Mesothelial cell of epicardium (in vitro differentiated cells): ENCODE measurements around the gene GSG1L2. TPM values are rescaled to one million over a fixed set of nuclear protein-coding genes. Genes with fewer than 3 reads are reported as not detected.

Experiments
- DNase-seq, 2 experiments: peaks; one replicate each; pipeline ENCODE4 v3.0.0; 2021; ENCODE audit warnings: low spot score in 2 of 2; ENCODE audit not compliant: unreplicated experiment in 2 of 2
- H3K27ac Mint-ChIP-seq: 2 replicates; pipeline ENCODE4 v1.8.0; 2021; ENCODE audit warnings: mixed read lengths
- H3K27me3 Mint-ChIP-seq: 2 replicates; pipeline ENCODE4 v1.8.0; 2021; ENCODE audit warnings: low read depth, mixed read lengths
- H3K36me3 Mint-ChIP-seq: 2 replicates; pipeline ENCODE4 v1.8.0; 2021; ENCODE audit warnings: mixed read lengths
- H3K4me1 Mint-ChIP-seq: 2 replicates; pipeline ENCODE4 v1.8.0; 2021; ENCODE audit warnings: mixed read lengths
- H3K4me3 Mint-ChIP-seq: 2 replicates; pipeline ENCODE4 v1.8.0; 2021; ENCODE audit warnings: mild to moderate bottlenecking, moderate library complexity, mixed read lengths
- H3K9me3 Mint-ChIP-seq: 2 replicates; pipeline ENCODE4 v1.8.0; 2021; ENCODE audit warnings: mixed read lengths
- CTCF ChIP-seq: fragments of 200-600 bp; sonication (generic); IDR thresholded peaks from one replicate; pipeline ENCODE4 v1.5.0; 2021; ENCODE audit warnings: antibody characterized with exemption; ENCODE audit not compliant: unreplicated experiment
- total RNA-seq: library from RNA; stranded (reverse); gene quantifications from 3 replicates; pipeline ENCODE4 v1.2.1, GENCODE V29; 2021

GSG1L2 gene
- total RNA-seq, 1 donor from 2014 or later = not detected

GRCh38 chr17:9771465-9771864 lies 50.4 kb downstream of the GSG1L2 start:
- H3K4me1 Mint-ChIP-seq = no peaks in the 10 kb centered on the region
- no peaks in the 10 kb centered on the region for H3K9me3 Mint-ChIP-seq
- no peaks in the 10 kb centered on the region for H3K36me3 Mint-ChIP-seq
- TF ChIP-seq CTCF = no peak
- no peak overlapping the region for H3K4me3 Mint-ChIP-seq
- DNase-seq = no peak
- H3K27ac Mint-ChIP-seq = no peak overlapping the region
- peaks cover 4% of the 10 kb centered on the region for H3K27me3 Mint-ChIP-seq

- H3K27me3 Mint-ChIP-seq = peaks cover 25% of the 10 kb centered on the region
- H3K4me3 Mint-ChIP-seq = no peak overlapping the region
- DNase-seq = no peak
- no peak for TF ChIP-seq CTCF
- H3K27ac Mint-ChIP-seq = no peak overlapping the region
- H3K36me3 Mint-ChIP-seq = no peaks in the 10 kb centered on the region
- H3K4me1 Mint-ChIP-seq = no peaks in the 10 kb centered on the region
- no peaks in the 10 kb centered on the region for H3K9me3 Mint-ChIP-seq
These were observed 52.7 kb downstream of the GSG1L2 start for GRCh38 chr17:9769036-9769695.

GRCh38 chr17:9768381-9768934 lies 53.4 kb downstream of the GSG1L2 start:
- Mint-ChIP-seq H3K9me3 (no peaks in the 10 kb centered on the region), H3K4me1 (no peaks in the 10 kb centered on the region), H3K27ac (no peak overlapping the region), H3K4me3 (no peak overlapping the region), H3K27me3 (peaks cover 32% of the 10 kb centered on the region), H3K36me3 (no peaks in the 10 kb centered on the region)
- no peak for DNase-seq
- TF ChIP-seq CTCF = peak; percentile 90

- no peak overlapping the region for H3K27ac Mint-ChIP-seq
These were observed 54.4 kb downstream of the GSG1L2 start for GRCh38 chr17:9767432-9767991.

GRCh38 chr17:9766970-9767369 lies 54.9 kb downstream of the GSG1L2 start:
- no peaks in the 10 kb centered on the region for H3K4me1 Mint-ChIP-seq
- TF ChIP-seq CTCF = no peak
- no peak for DNase-seq
- H3K9me3 Mint-ChIP-seq = no peaks in the 10 kb centered on the region
- H3K36me3 Mint-ChIP-seq = no peaks in the 10 kb centered on the region
- no peak overlapping the region for H3K27ac Mint-ChIP-seq
- peaks cover 45% of the 10 kb centered on the region for H3K27me3 Mint-ChIP-seq
- no peak overlapping the region for H3K4me3 Mint-ChIP-seq

More at GRCh38 chr17:9767432-9767991, 54.4 kb downstream of the GSG1L2 start:
- no peak for DNase-seq
- Mint-ChIP-seq H3K9me3 (no peaks in the 10 kb centered on the region), H3K36me3 (no peaks in the 10 kb centered on the region), H3K4me3 (no peak overlapping the region), H3K27me3 (peaks cover 40% of the 10 kb centered on the region), H3K4me1 (no peaks in the 10 kb centered on the region)
- no peak for TF ChIP-seq CTCF
